ENCODE measurements around the gene ABCA7.

Gene ABCA7

GRCh38 chr19:1057176-1057855 lies 17.4 kb downstream of the ABCA7 start:
- peak in 1 of 5 experiments; percentile 81 for DNase-seq

DNA sequence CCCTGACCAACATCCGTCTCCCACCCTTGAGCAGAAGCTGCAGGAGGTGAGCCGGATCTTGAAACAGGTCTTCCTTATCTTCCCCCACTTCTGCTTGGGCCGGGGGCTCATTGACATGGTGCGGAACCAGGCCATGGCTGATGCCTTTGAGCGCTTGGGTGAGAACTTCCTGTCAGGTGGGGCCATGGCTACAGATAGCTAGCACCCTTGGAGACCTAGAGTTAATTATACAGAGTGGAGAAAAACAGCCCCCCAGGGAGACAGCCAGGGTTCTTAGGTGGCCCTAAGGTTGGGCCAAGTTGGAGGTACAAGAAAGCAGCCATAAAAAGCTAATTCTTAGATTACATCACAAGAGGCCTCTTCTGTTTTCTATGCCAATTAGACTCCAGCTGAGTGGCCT lies 18.2 kb downstream of the ABCA7 start:
- DNase-seq, result no peak

GRCh38 chr19:1060689-1061088 lies 20.8 kb downstream of the ABCA7 start:
- DNase-seq, result no peak

DNA sequence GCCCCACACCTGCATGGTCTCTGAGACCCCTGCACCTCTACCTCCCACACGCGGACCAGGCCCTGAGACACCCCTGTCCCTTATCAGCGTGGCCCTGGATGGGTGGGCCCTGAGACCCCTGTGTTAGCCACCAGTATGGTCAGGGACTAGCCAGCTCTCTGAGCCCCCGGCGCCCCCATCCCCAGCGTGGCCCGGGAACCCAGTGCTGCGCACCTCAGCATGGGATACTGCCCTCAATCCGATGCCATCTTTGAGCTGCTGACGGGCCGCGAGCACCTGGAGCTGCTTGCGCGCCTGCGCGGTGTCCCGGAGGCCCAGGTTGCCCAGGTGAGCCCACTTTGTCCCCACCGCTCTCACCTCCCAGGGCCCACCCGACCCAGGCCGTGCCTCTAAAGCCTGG lies 22.1 kb downstream of the ABCA7 start:
- DNase-seq, result no peak

DNA sequence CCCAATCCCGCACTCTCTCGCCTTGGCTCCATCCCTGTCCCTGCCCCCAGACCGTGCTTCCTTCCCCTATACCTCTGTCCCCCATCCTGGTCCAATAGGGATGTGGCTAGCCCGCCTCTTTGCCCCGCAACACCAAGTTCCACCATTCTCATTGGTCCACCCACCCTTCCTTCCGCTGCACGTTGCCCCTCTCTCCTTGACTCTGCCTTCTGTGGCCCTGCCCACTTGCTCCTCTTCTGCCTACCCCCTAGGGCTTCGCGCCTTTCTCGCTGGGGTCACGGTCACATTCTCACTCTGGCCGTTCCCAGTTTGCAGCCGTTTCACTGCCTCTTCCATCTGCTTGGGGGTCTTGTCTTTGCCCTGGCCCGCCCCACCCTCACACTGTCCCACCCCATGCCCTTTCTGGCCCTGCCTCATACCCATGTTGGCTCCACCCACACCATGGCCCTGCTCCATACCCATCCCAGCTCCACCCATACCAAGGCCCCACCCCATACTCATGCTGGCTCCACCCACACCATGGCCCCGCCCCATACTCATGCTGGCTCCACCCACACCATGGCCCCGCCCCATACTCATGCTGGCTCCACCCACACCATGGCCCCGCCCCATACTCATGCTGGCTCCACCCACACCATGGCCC lies 22.6 kb downstream of the ABCA7 start:
- peak in 1 of 5 experiments; percentile 36 for DNase-seq

- peak; percentile 35 to 75 (median 68) for DNase-seq
These were observed 23.4 kb downstream of the ABCA7 start for GRCh38 chr19:1063030-1063908.

- no peak for DNase-seq
These were observed 24.2 kb downstream of the ABCA7 start for GRCh38 chr19:1063909-1064660.

DNA sequence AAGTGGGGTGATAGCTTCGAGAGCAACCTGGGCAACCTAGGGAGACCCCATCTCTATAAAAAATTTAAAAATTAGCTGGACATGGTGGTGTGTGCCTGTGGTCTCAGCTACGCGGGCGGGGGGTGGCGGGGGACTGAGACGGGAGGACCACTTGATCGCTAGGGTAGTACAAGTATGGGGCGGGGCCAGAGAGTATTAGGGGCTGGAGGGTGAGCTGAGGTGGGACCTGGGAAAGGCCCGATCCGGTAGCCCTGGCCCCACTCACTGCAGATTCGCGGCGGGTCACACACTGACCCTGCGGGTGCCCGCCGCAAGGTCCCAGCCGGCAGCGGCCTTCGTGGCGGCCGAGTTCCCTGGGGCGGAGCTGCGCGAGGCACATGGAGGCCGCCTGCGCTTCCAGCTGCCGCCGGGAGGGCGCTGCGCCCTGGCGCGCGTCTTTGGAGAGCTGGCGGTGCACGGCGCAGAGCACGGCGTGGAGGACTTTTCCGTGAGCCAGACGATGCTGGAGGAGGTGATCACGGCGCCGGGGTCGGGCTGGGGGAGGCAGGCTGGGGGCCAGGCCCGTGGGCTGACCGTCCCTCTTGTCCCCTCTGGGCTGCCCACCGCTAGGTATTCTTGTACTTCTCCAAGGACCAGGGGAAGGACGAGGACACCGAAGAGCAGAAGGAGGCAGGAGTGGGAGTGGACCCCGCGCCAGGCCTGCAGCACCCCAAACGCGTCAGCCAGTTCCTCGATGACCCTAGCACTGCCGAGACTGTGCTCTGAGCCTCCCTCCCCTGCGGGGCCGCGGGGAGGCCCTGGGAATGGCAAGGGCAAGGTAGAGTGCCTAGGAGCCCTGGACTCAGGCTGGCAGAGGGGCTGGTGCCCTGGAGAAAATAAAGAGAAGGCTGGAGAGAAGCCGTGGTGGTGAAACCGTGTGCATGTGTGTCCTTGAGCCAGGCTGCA lies 25.0 kb downstream of the ABCA7 start:
- DNase-seq, result peak in 3 of 5 experiments; percentile 60 to 85 (median 68)

GRCh38 chr19:1065606-1066109 lies 25.8 kb downstream of the ABCA7 start:
- DNase-seq, result no peak

DNA sequence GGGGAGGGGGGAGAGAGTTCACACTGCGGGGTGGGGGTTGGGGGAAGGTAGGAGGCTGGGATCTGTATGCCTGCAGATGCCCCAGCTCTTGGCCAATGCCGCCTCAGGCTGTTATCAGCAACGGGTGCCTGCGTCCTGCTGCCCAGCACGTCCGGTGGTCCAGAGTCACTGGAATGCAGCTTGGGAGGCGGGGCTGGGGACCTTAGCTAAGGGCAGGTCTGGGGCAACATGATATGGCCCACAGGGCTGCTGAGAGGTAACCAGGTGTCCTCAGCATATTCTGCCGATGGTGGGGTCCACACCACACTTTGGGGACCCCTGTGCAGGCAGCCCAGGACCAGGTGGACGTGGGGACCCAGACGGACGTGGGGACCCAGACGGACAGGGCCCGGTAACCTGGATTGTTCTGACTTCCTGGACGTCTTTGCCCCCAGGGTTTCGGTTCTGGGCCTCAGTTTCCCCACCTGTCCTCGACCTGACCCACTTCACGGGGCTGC lies 26.4 kb downstream of the ABCA7 start:
- DNase-seq, result no peak

- DNase-seq, result peak; percentile 66 to 93 (median 78)
These were observed 26.9 kb downstream of the ABCA7 start, which contains the start of gene ARHGAP45 for GRCh38 chr19:1066748-1067340. ARHGAP45 (plus strand) TSS chr19:1067167; CDS start chr19:1067406, 239 bp downstream.

GRCh38 chr19:1067341-1067957 lies 27.5 kb downstream of the ABCA7 start:
- peak in 4 of 5 experiments; percentile 51 to 86 (median 63) for DNase-seq

GRCh38 chr19:1068009-1069001 lies 28.4 kb downstream of the ABCA7 start:
- peak in 3 of 5 experiments; percentile 56 to 88 (median 58) for DNase-seq

DNA sequence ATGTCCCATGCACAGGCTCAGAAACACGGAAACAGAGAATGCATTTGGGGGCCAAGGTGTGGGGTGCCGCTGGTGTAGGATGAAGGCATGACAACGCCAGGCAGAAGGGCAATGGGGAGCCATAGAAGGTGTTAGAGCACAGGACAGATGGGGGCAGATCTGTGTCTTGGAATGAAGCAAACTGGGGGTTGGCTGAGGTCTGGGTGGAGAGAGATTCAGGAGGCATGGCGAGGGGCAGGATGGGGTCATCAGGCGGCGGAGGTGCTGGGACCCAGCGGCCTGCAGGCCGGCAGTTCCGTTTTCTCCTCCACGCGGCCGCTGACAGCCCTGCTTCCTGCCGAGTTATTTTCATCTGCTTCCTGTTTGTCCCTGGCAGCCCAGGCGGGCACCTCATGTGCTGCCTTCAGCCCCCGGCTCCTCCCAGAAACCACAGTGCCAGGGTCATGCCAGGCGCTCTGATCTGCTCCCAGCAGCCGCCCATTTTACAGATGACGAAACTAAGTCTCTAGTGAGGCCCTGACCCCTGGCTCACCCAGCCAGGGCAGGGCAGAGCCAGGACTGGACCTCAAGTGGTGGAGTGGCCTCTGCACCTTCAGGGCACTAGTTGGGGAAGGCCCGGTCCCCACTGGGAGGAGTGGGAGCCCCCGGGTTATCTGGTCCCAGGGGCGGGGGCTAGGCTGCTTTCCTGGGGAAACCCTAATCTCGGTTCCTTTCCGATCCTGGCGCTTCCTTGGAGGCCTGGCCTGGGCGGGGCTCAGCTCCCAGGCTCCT lies 29.3 kb downstream of the ABCA7 start:
- DNase-seq, result peak in 3 of 5 experiments; percentile 72 to 94 (median 77)

DNA sequence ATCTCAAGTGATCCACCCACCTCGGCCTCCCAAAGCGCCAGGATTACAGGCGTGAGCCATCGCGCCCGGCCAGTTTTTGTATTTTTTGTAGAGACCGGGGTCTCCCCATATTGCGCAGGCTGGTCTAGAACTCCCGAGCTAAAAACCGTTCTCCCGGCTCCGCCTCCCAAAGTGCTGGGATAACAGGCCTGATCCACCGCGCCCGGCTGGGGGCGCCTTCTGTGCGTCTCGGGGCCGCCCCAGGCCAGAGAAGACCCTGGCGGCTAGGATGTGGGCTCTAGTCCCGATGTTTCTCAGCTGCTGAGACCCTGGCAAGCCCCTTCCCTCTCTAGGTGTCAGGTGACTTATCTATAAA lies 30.6 kb downstream of the ABCA7 start:
- DNase-seq, result no peak

DNA sequence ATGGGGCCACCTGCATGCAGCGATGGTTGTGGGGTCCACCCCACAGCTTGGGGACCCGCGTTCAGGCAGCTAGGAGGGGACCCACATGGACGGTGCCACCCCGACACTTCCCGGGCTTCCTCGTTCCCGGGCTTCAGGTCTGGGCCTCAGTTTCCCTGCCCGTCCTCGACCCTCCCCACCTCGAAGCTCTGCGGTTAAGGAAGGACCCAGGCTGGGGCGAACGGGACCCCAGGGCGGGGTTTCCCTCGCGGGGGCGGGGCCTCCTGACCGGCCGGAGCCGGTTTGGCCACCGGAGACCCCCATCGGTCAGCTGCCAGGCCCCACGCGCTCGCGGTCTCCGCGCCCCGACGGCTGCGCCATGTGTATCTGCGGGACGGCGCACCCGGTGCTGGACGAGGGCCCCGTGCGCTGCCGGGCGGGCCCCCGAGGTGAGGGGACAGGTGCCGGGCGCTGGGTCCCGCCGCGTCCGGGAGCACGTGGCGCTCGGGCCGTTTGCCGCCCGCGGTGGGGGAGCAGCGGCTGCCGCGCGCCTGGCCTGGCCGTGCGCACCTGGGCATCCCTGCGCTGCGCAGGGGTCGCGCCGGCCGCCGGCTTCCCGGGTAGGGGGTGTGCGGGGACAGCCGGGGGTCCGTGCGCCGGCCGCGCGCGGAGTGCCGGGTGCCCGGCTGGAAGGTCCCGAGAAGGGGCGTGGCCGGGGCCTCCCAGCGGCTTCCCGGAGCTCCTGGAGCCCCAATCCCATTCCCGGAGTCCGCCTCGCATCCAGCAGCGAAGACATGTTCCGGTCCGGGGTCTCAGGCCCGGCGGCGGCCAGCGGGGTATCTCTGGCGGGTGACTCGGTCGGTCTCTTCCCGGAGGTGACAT lies 31.3 kb downstream of the ABCA7 start:
- no peak for DNase-seq
